C4-2B (cell line): ENCODE data around the gene CPSF4L.

Source experiments
- CTCF ChIP-seq: fragments of 450-650 bp; conservative IDR thresholded peaks from 2 replicates; pipeline ENCODE4 v1.5.1; 2017; ENCODE audit warnings: mild to moderate bottlenecking
- ZFX ChIP-seq: fragments of 450-650 bp; IDR thresholded peaks from 2 replicates; pipeline ENCODE4 v1.6.1; 2017

- TF ChIP-seq CTCF: no peak
- TF ChIP-seq ZFX: no peak
Observed at GRCh38 chr17:73283841-73284282, 22.2 kb upstream of the CPSF4L start.
